Endodermal cell (in vitro differentiated cells): ENCODE data around the gene USP17L22. TPM values are rescaled to one million over a fixed set of nuclear protein-coding genes. Genes with fewer than 3 reads are reported as not detected.
"Not testable (repeated sequence)": the region's sequence is repeated elsewhere in the genome, so short reads cannot be mapped to it uniquely, and the experiment has no call there.

Experiments used
- DNase-seq: peaks from one replicate; pipeline ENCODE4 v3.0.0-alpha.2; 2017
- H3K27ac ChIP-seq: 2 replicates; pipeline ENCODE4 v1.5.1; 2013; ENCODE audit warnings: mild to moderate bottlenecking, low read depth, low read length, moderate library complexity
- H3K27me3 ChIP-seq: 2 replicates; pipeline ENCODE4 v1.6.1; 2013; ENCODE audit warnings: mild to moderate bottlenecking, low read length, moderate library complexity; ENCODE audit not compliant: insufficient read depth, control insufficient read depth, poor library complexity, severe bottlenecking
- H3K36me3 ChIP-seq: 2 replicates; pipeline ENCODE4 v1.7.0; 2013; ENCODE audit warnings: mild to moderate bottlenecking, low read length, moderate library complexity; ENCODE audit not compliant: control insufficient read depth, insufficient read depth
- H3K4me1 ChIP-seq: one replicate; pipeline ENCODE4 v1.7.0; 2013; ENCODE audit warnings: low read length; ENCODE audit not compliant: control insufficient read depth, insufficient read depth
- H3K4me3 ChIP-seq: 2 replicates; pipeline ENCODE4 v1.5.1; 2013; ENCODE audit warnings: mild to moderate bottlenecking, low read length, moderate library complexity
- H3K9ac ChIP-seq: 2 replicates; pipeline ENCODE4 v1.6.1; 2013; ENCODE audit warnings: mild to moderate bottlenecking, low read length, moderate library complexity; ENCODE audit not compliant: poor library complexity, severe bottlenecking; ENCODE audit errors: extremely low read depth
- H3K9me3 ChIP-seq: 2 replicates; pipeline ENCODE4 v1.6.1; 2013; ENCODE audit warnings: mild to moderate bottlenecking, low read length, moderate library complexity; ENCODE audit not compliant: control insufficient read depth
- H3K27ac Mint-ChIP-seq: 2 replicates; pipeline ENCODE4 v1.8.0; 2020; ENCODE audit warnings: mixed read lengths
- H3K27me3 Mint-ChIP-seq: 2 replicates; pipeline ENCODE4 v1.8.0; 2021; ENCODE audit warnings: mild to moderate bottlenecking, mixed read lengths; ENCODE audit not compliant: insufficient read depth
- H3K36me3 Mint-ChIP-seq: 2 replicates; pipeline ENCODE4 v1.8.0; 2020; ENCODE audit warnings: low read depth, mixed read lengths
- H3K4me1 Mint-ChIP-seq: 2 replicates; pipeline ENCODE4 v1.8.0; 2020; ENCODE audit warnings: mixed read lengths
- H3K4me3 Mint-ChIP-seq: 2 replicates; pipeline ENCODE4 v1.8.0; 2020; ENCODE audit warnings: mild to moderate bottlenecking, moderate library complexity, mixed read lengths
- H3K9me3 Mint-ChIP-seq: 2 replicates; pipeline ENCODE4 v1.8.0; 2020; ENCODE audit warnings: mild to moderate bottlenecking, mixed read lengths
- WGBS, 2 experiments: methylation state at CpG; one replicate each; pipeline versions ENCODE4 v1.1.5 to v1.1.7; 2013; ENCODE audit warnings: missing lambda C conversion rate in 2 of 2, mixed read lengths in 1 of 2; ENCODE audit not compliant: insufficient coverage in 1 of 2, insufficient read length in 1 of 2; 5-methylcytosine and 5-hydroxymethylcytosine counted together
- long read RNA-seq, 4 experiments: library from polyadenylated mRNA in 2 of 4; library from RNA in 1 of 4; library from capped mRNA in 1 of 4; stranded (forward) in 3 of 4; unstranded in 1 of 4; transcript quantifications; one replicate each; pipeline ENCODE4 v2.0.0, GENCODE V29; 2020 to 2021; ENCODE audit warnings: inconsistent platforms in 1 of 4
- polyA plus RNA-seq, 2 experiments: library from polyadenylated mRNA; stranded (reverse); fragments of 50-300 nt; gene quantifications; one replicate each; pipeline ENCODE4 v1.2.3, GENCODE V29; 2013
- total RNA-seq, 2 donors: library from RNA; stranded (reverse); fragmentation: NEBNext Ultra II Directional in 1 of 2; extraction: Animal tissue kit (Norgen Biotek cat#: 25700) in 1 of 2; gene quantifications; 2 replicates in 1 of 2; 3 replicates in 1 of 2; pipeline ENCODE4 v1.2.1, GENCODE V29; 2021

USP17L22 gene, protein sequence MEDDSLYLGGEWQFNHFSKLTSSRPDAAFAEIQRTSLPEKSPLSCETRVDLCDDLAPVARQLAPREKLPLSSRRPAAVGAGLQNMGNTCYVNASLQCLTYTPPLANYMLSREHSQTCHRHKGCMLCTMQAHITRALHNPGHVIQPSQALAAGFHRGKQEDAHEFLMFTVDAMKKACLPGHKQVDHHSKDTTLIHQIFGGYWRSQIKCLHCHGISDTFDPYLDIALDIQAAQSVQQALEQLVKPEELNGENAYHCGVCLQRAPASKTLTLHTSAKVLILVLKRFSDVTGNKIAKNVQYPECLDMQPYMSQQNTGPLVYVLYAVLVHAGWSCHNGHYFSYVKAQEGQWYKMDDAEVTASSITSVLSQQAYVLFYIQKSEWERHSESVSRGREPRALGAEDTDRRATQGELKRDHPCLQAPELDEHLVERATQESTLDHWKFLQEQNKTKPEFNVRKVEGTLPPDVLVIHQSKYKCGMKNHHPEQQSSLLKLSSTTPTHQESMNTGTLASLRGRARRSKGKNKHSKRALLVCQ
- total RNA-seq = not detected
- polyA plus RNA-seq (2013, experiment 1 of 2) = not detected
- polyA plus RNA-seq (2013, experiment 2 of 2) = not detected
- long read RNA-seq, experiment 1 = 0 reads
- long read RNA-seq, experiment 2 = 0 reads
- long read RNA-seq, experiment 3 = 0 reads
- long read RNA-seq, experiment 4 = 0 reads

DNA sequence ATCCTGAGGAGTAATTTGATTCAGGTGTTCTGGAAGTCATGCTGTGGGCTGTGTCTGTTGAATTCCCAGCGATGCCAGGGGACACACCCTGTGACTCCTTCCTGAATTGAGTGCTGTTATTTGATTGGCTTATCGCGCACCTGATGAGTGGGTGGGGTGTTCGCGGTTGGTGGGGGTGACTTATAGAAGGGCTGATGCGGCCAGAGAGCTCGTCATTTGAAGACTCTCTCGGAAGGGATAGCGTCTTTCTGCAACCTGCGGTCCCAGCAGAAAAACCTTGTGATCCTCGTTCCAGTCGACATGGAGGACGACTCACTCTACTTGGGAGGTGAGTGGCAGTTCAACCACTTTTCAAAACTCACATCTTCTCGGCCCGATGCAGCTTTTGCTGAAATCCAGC is at the start of gene USP17L22:
Gene USP17L22, plus strand, starts transcription at position 301 of the 400 bp plus-strand sequence. Its CDS starts 0 bp downstream, at position 301.
- H3K9me3 ChIP-seq, H3K9me3 Mint-ChIP-seq, H3K36me3 ChIP-seq, H3K4me1 Mint-ChIP-seq, H3K9ac ChIP-seq, H3K36me3 Mint-ChIP-seq, H3K27ac ChIP-seq, H3K4me3 ChIP-seq, H3K27me3 Mint-ChIP-seq, H3K4me1 ChIP-seq, H3K27ac Mint-ChIP-seq, DNase-seq, H3K4me3 Mint-ChIP-seq, H3K27me3 ChIP-seq: not testable (repeated sequence)
- no CpG with 5 or more reads among the region's 15 CpGs for WGBS, 2 experiments

- H3K27ac ChIP-seq, H3K27me3 Mint-ChIP-seq, DNase-seq, H3K4me1 Mint-ChIP-seq, H3K9me3 Mint-ChIP-seq, H3K27me3 ChIP-seq, H3K27ac Mint-ChIP-seq, H3K36me3 ChIP-seq, H3K4me3 ChIP-seq, H3K4me1 ChIP-seq, H3K9ac ChIP-seq, H3K4me3 Mint-ChIP-seq, H3K9me3 ChIP-seq, H3K36me3 Mint-ChIP-seq: not testable (repeated sequence)
- no CpG with 5 or more reads among the region's 13 CpGs for WGBS, 2 experiments
Observed at GRCh38 chr4:9219852-9220251, 47.6 kb upstream of the USP17L22 start, which contains the start of gene USP17L12. Gene USP17L12, plus strand, starts transcription at chr4:9220152. Its CDS starts 0 bp downstream, at chr4:9220152.

- H3K4me3 ChIP-seq, H3K4me3 Mint-ChIP-seq, H3K9me3 ChIP-seq, H3K27ac Mint-ChIP-seq, DNase-seq, H3K9me3 Mint-ChIP-seq, H3K27me3 ChIP-seq, H3K4me1 Mint-ChIP-seq, H3K9ac ChIP-seq, H3K4me1 ChIP-seq, H3K27ac ChIP-seq, H3K27me3 Mint-ChIP-seq, H3K36me3 Mint-ChIP-seq, H3K36me3 ChIP-seq: not testable (repeated sequence)
- no CpG with 5 or more reads among the region's 14 CpGs for WGBS, 2 experiments
Observed at GRCh38 chr4:9224596-9224995, 42.8 kb upstream of the USP17L22 start, which contains the start of gene USP17L13. Gene USP17L13, plus strand, starts transcription at chr4:9224896. Its CDS starts 0 bp downstream, at chr4:9224896.

GRCh38 chr4:9230249-9230648 is 37.2 kb upstream of the USP17L22 start:
- not testable (repeated sequence) for H3K27ac ChIP-seq, H3K4me1 ChIP-seq, H3K9me3 ChIP-seq, H3K27me3 Mint-ChIP-seq, H3K9ac ChIP-seq, H3K4me1 Mint-ChIP-seq, DNase-seq, H3K36me3 Mint-ChIP-seq, H3K36me3 ChIP-seq, H3K4me3 Mint-ChIP-seq, H3K4me3 ChIP-seq, H3K27ac Mint-ChIP-seq, H3K27me3 ChIP-seq, H3K9me3 Mint-ChIP-seq
- 66% methylated on average over 6 of the region's 8 CpGs; no CpG with 5 or more reads in 1 of the 2 experiments for WGBS, 2 experiments

DNA sequence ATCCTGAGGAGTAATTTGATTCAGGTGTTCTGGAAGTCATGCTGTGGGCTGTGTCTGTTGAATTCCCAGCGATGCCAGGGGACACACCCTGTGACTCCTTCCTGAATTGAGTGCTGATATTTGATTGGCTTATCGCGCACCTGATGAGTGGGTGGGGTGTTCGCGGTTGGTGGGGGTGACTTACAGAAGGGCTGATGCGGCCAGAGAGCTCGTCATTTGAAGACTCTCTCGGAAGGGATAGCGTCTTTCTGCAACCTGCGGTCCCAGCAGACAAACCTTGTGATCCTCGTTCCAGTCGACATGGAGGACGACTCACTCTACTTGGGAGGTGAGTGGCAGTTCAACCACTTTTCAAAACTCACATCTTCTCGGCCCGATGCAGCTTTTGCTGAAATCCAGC is 33.3 kb upstream of the USP17L22 start, which contains the start of gene USP17L15:
Gene USP17L15, plus strand, starts transcription at position 301 of the 400 bp plus-strand sequence. Its CDS starts 0 bp downstream, at position 301.
- H3K36me3 Mint-ChIP-seq, H3K36me3 ChIP-seq, DNase-seq, H3K27me3 ChIP-seq, H3K27ac Mint-ChIP-seq, H3K4me1 ChIP-seq, H3K9ac ChIP-seq, H3K9me3 Mint-ChIP-seq, H3K9me3 ChIP-seq, H3K4me3 ChIP-seq, H3K27ac ChIP-seq, H3K4me1 Mint-ChIP-seq, H3K27me3 Mint-ChIP-seq, H3K4me3 Mint-ChIP-seq: not testable (repeated sequence)
- WGBS, 2 experiments = no CpG with 5 or more reads among the region's 15 CpGs

DNA sequence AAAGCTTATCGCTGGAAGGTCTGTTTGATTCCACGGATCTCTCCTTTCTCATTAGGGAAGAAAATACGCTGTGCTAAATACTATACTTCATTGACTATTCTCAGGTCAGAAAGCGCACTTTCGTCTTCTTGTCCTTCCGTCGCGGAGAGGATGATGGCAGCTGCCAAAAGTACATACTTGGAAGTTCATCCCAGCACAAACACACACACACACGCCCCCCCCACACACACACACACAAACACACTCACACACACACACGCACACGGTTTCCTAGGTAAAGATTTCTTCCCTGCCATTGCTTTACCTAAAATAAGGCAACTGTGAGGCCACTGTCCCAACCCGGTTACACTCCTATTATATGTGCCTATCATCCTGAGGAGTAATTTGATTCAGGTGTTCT is 29.0 kb upstream of the USP17L22 start:
- H3K36me3 ChIP-seq, H3K27ac Mint-ChIP-seq, H3K4me3 ChIP-seq, H3K9me3 ChIP-seq, H3K27ac ChIP-seq, H3K9me3 Mint-ChIP-seq, H3K36me3 Mint-ChIP-seq, H3K27me3 ChIP-seq, H3K9ac ChIP-seq, H3K4me3 Mint-ChIP-seq, H3K4me1 ChIP-seq, H3K4me1 Mint-ChIP-seq, H3K27me3 Mint-ChIP-seq: not testable (repeated sequence)
- no CpG with 5 or more reads among the region's 12 CpGs for WGBS, 2 experiments
- DNase-seq = peak; percentile 20
